Karpas-422 (cell line): Measurements from ENCODE around the gene PLEKHH1. TPM values are rescaled to one million over a fixed set of nuclear protein-coding genes. Genes with fewer than 3 reads are reported as not detected.

Source experiments
- DNase-seq: peaks from one replicate; pipeline ENCODE4 v3.0.0-alpha.2; 2015
- H2AFZ ChIP-seq: fragments of 200-600 bp; sonication (generic); 2 replicates; pipeline ENCODE4 v1.6.1; 2014; ENCODE audit warnings: antibody characterized with exemption, low read length, mixed read lengths
- H3K27ac ChIP-seq: fragments of 200-600 bp; sonication (generic); 2 replicates; pipeline ENCODE4 v1.5.1; 2014; ENCODE audit warnings: mild to moderate bottlenecking, low read length, moderate library complexity
- H3K27me3 ChIP-seq: fragments of 200-600 bp; sonication (generic); 2 replicates; pipeline ENCODE4 v1.6.1; 2014; ENCODE audit warnings: low read length, mixed read lengths
- H3K36me3 ChIP-seq: fragments of 200-600 bp; sonication (generic); 2 replicates; pipeline ENCODE4 v1.6.1; 2014; ENCODE audit warnings: low read length, mixed read lengths; ENCODE audit not compliant: insufficient read depth
- H3K4me1 ChIP-seq: fragments of 200-600 bp; sonication (generic); 2 replicates; pipeline ENCODE4 v1.6.1; 2014; ENCODE audit warnings: mild to moderate bottlenecking, low read length, mixed read lengths
- H3K4me2 ChIP-seq: fragments of 200-600 bp; sonication (generic); 2 replicates; pipeline ENCODE4 v1.6.1; 2014; ENCODE audit warnings: low read length, low read depth, mild to moderate bottlenecking; ENCODE audit not compliant: poor library complexity, severe bottlenecking
- H3K4me3 ChIP-seq: fragments of 200-600 bp; sonication (generic); 2 replicates; pipeline ENCODE4 v1.5.1; 2014; ENCODE audit warnings: mild to moderate bottlenecking, antibody characterized with exemption, low read length, mixed read lengths
- H3K79me2 ChIP-seq: fragments of 200-600 bp; sonication (generic); 2 replicates; pipeline ENCODE4 v1.6.1; 2014; ENCODE audit warnings: mild to moderate bottlenecking, low read length, mixed read lengths
- H3K9ac ChIP-seq: fragments of 200-600 bp; sonication (generic); 2 replicates; pipeline ENCODE4 v1.6.0; 2014; ENCODE audit warnings: low read length
- H3K9me2 ChIP-seq: fragments of 200-600 bp; sonication (generic), shearing (Covaris generic); replicated peaks from 2 replicates; pipeline ENCODE4 v1.6.0; 2014; ENCODE audit warnings: mild to moderate bottlenecking, low read length, moderate library complexity; ENCODE audit not compliant: insufficient read depth
- H3K9me3 ChIP-seq: fragments of 300-700, 200-600 bp; sonication (generic); 2 replicates; pipeline ENCODE4 v1.6.1; 2014; ENCODE audit warnings: low read length, mixed read lengths
- H4K20me1 ChIP-seq: fragments of 200-600 bp; sonication (generic); 2 replicates; pipeline ENCODE4 v1.6.1; 2014; ENCODE audit warnings: mild to moderate bottlenecking, antibody characterized with exemption, low read length, low read depth; ENCODE audit not compliant: insufficient read depth
- total RNA-seq: library from RNA; depleted of rRNA; stranded (reverse); fragments of >200 nt; shearing (Covaris generic); gene quantifications from 2 replicates; pipeline ENCODE4 v1.2.3, GENCODE V29; 2014; ENCODE audit warnings: low replicate concordance

The PLEKHH1 gene
- total RNA-seq, 1 experiment from 2014 or later: 3.7 TPM

DNA sequence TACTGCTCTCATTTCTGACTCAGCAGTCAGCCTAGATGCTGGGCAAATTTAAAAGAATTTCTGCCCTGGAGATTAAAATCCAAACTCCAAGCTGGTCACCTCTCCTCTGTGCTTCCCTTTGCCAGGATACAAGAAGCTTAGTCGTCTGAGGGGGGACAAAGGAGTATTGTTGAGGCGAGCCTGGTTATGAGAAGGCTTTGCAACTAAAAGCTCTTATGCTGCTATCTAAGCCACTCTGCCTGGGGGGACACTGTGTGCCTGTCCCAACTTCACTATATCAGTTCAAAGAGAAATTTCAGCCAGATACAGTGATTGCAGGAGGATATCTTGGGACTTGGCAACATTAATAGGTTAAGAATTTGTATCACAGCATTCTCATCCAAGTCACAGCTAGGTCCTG, 10.8 kb upstream of the PLEKHH1 start:
- H3K9ac ChIP-seq: no peak overlapping the region

GRCh38 chr14:67523764-67524633, 9.1 kb upstream of the PLEKHH1 start:
- Histone ChIP-seq H3K27me3 (no peaks in the 10 kb centered on the region), H4K20me1 (no peaks in the 10 kb centered on the region), H3K9me2 (no peaks in the 10 kb centered on the region), H2AFZ (no peak overlapping the region), H3K9me3 (no peaks in the 10 kb centered on the region), H3K36me3 (no peaks in the 10 kb centered on the region), H3K4me2 (no peak overlapping the region), H3K9ac (no peak overlapping the region), H3K4me3 (no peak overlapping the region), H3K79me2 (no peaks in the 10 kb centered on the region), H3K27ac (no peak overlapping the region), H3K4me1 (peaks cover 8% of the 10 kb centered on the region)
- DNase-seq: no peak

More for the DNA sequence above, 10.8 kb upstream of the PLEKHH1 start:
- Histone ChIP-seq H3K27ac (no peak overlapping the region), H3K79me2 (no peaks in the 10 kb centered on the region), H3K4me2 (no peak overlapping the region), H3K27me3 (no peaks in the 10 kb centered on the region), H3K9me2 (no peaks in the 10 kb centered on the region), H3K4me1 (peaks cover 14% of the 10 kb centered on the region), H3K9me3 (no peaks in the 10 kb centered on the region), H3K36me3 (no peaks in the 10 kb centered on the region), H2AFZ (no peak overlapping the region), H3K4me3 (no peak overlapping the region), H4K20me1 (no peaks in the 10 kb centered on the region)
- DNase-seq: no peak

- H2AFZ ChIP-seq: no peak overlapping the region
- H3K79me2 ChIP-seq: no peaks in the 10 kb centered on the region
- H3K9ac ChIP-seq: no peak overlapping the region
- no peak overlapping the region for H3K4me3 ChIP-seq
- H3K9me2 ChIP-seq: no peaks in the 10 kb centered on the region
- no peaks in the 10 kb centered on the region for H3K9me3 ChIP-seq
- H4K20me1 ChIP-seq: no peaks in the 10 kb centered on the region
- no peaks in the 10 kb centered on the region for H3K36me3 ChIP-seq
- no peaks in the 10 kb centered on the region for H3K27me3 ChIP-seq
- peaks cover 8% of the 10 kb centered on the region for H3K4me1 ChIP-seq
- no peak overlapping the region for H3K4me2 ChIP-seq
- H3K27ac ChIP-seq: no peak overlapping the region
- DNase-seq: no peak
Measured at GRCh38 chr14:67524634-67524963, 8.5 kb upstream of the PLEKHH1 start.

DNA sequence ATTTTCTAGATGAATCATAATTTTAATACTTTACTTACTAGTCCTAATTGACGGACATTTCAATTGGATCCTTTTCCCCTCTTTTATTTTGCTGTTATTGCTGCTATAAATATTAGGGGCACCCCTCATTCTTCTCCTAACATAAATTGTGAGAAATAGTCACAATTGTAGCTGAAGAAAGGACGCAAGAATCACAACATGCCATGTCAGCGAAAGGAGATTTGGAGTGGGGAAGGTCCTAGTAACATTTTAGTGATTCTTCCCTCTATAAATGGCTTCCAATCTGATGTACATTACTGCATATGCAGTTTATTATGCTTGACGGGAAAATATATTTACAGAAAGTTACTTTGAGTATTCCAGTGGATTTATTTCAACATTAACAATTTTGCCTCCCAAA, 7.7 kb upstream of the PLEKHH1 start:
- Histone ChIP-seq H4K20me1 (no peaks in the 10 kb centered on the region), H3K79me2 (no peaks in the 10 kb centered on the region), H2AFZ (no peak overlapping the region), H3K9ac (no peak overlapping the region), H3K27me3 (no peaks in the 10 kb centered on the region), H3K4me2 (no peak overlapping the region), H3K27ac (no peak overlapping the region), H3K9me2 (no peaks in the 10 kb centered on the region), H3K4me3 (no peak overlapping the region), H3K9me3 (no peaks in the 10 kb centered on the region), H3K4me1 (peaks cover 8% of the 10 kb centered on the region), H3K36me3 (no peaks in the 10 kb centered on the region)
- DNase-seq: no peak

DNA sequence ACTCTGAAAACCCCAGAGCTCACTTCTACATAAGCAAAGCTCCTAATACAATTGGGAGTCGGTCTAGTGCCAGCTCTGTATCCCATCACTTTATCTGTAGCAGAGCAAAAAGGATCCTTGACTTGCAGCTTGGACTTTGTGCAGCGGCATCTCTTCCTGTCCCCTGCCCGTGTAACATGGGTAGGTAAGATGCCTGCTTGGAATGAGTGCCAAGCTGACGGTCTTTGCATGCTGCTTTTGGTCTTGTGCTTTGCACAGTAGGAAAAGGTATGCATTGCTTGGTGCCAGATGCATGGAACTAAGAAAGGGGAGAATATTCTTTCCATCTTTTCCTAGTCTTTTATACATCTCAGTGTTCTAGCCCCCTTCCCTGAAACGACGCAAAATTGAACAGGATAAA, 6.9 kb upstream of the PLEKHH1 start:
- Histone ChIP-seq H3K27ac (no peak overlapping the region), H3K9ac (no peak overlapping the region), H3K27me3 (no peaks in the 10 kb centered on the region), H4K20me1 (no peaks in the 10 kb centered on the region), H3K9me2 (no peaks in the 10 kb centered on the region), H3K36me3 (no peaks in the 10 kb centered on the region), H3K4me3 (no peak overlapping the region), H3K79me2 (no peaks in the 10 kb centered on the region), H3K4me1 (peaks cover 8% of the 10 kb centered on the region), H2AFZ (no peak overlapping the region), H3K9me3 (no peaks in the 10 kb centered on the region), H3K4me2 (no peak overlapping the region)
- DNase-seq: no peak

- no peak overlapping the region for H3K4me3 ChIP-seq
- H2AFZ ChIP-seq: no peak overlapping the region
- no peaks in the 10 kb centered on the region for H3K27me3 ChIP-seq
- H3K4me1 ChIP-seq: peaks cover 8% of the 10 kb centered on the region
- H3K9ac ChIP-seq: no peak overlapping the region
- H3K27ac ChIP-seq: no peak overlapping the region
- H3K79me2 ChIP-seq: no peaks in the 10 kb centered on the region
- H3K4me2 ChIP-seq: no peak overlapping the region
- no peaks in the 10 kb centered on the region for H3K9me2 ChIP-seq
- H3K9me3 ChIP-seq: no peaks in the 10 kb centered on the region
- DNase-seq: peak; percentile 86
- H3K36me3 ChIP-seq: no peaks in the 10 kb centered on the region
- H4K20me1 ChIP-seq: no peaks in the 10 kb centered on the region
Measured at GRCh38 chr14:67526676-67527459, 6.2 kb upstream of the PLEKHH1 start.

- Histone ChIP-seq H3K27ac (no peak overlapping the region), H3K36me3 (no peaks in the 10 kb centered on the region), H3K9ac (no peak overlapping the region), H3K4me2 (no peak overlapping the region), H3K79me2 (no peaks in the 10 kb centered on the region), H3K4me1 (peaks cover 12% of the 10 kb centered on the region), H3K27me3 (no peaks in the 10 kb centered on the region), H3K4me3 (no peak overlapping the region), H3K9me3 (no peaks in the 10 kb centered on the region), H4K20me1 (no peaks in the 10 kb centered on the region), H2AFZ (no peak overlapping the region), H3K9me2 (no peaks in the 10 kb centered on the region)
- no peak for DNase-seq
Measured at GRCh38 chr14:67527756-67528155, 5.3 kb upstream of the PLEKHH1 start.

DNA sequence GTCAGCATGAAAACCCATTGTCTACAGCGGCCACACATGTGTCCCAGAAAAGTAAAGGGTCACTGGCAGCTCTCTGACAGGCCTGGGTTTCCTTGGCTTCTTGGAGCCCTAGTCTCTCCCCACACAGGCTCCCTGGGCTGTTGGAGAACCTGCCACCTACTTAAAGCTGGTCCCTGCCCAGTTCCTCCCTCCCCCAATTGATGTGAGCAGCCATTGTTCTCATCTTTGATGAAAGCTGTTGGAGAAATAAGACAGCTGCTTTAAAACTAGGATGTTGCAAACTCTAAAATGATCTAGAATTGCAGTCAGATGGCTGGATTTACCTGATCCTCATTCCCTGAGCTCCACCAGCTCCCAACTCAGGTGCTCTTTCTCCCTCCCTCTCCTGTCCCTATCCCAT, 4.8 kb upstream of the PLEKHH1 start:
- Histone ChIP-seq H3K9me3 (no peaks in the 10 kb centered on the region), H3K27ac (no peak overlapping the region), H2AFZ (no peak overlapping the region), H3K9ac (no peak overlapping the region), H3K4me3 (no peak overlapping the region), H3K79me2 (no peaks in the 10 kb centered on the region), H3K27me3 (no peaks in the 10 kb centered on the region; the same call in 1 of the 2 replicates), H3K36me3 (no peaks in the 10 kb centered on the region), H3K4me2 (no peak overlapping the region), H3K4me1 (peaks cover 14% of the 10 kb centered on the region), H3K9me2 (no peaks in the 10 kb centered on the region), H4K20me1 (no peaks in the 10 kb centered on the region)
- DNase-seq: no peak
